Left ventricle myocardium inferior (tissue), 1 donor: Measurements from ENCODE around the gene GGPS1. TPM values are rescaled to one million over a fixed set of nuclear protein-coding genes. Genes with fewer than 3 reads are reported as not detected.

Experiments
- DNase-seq: peaks from one replicate; pipeline ENCODE4 v3.0.0-alpha.2; 2020
- H3K27ac ChIP-seq: fragments of 200-600 bp; replicated peaks from 2 replicates; pipeline ENCODE4 v1.8.0; 2021
- H3K27me3 ChIP-seq: fragments of 200-600 bp; 2 replicates; pipeline ENCODE4 v1.8.0; 2021; ENCODE audit warnings: low read depth
- H3K36me3 ChIP-seq: fragments of 200-600 bp; 2 replicates; pipeline ENCODE4 v1.8.0; 2021
- H3K4me1 ChIP-seq: fragments of 200-600 bp; 2 replicates; pipeline ENCODE4 v1.8.0; 2021
- H3K4me3 ChIP-seq: fragments of 200-600 bp; 2 replicates; pipeline ENCODE4 v1.8.0; 2021; ENCODE audit warnings: mild to moderate bottlenecking, moderate library complexity
- H3K9me3 ChIP-seq: fragments of 200-600 bp; replicated peaks from 2 replicates; pipeline ENCODE4 v1.8.0; 2021
- intact Hi-C: fragments of 100-400 bp; cut with micrococcal nuclease; formaldehyde crosslinking; loops from one replicate; pipeline ENCODE4 v1.11.0; 2022
- total RNA-seq: library from RNA; stranded (reverse); fragmentation: NEBNext Ultra II Directional; extraction: Animal tissue kit (Norgen Biotek cat#: 25700); gene quantifications from one replicate; pipeline ENCODE4 v1.2.1, GENCODE V29; 2021
- TF ChIP-seq, protein P1 (sequence below): fragments of 200-600 bp; IDR thresholded peaks from 2 replicates; pipeline ENCODE4 v1.8.0; 2021; ENCODE audit warnings: antibody characterized with exemption, mild to moderate bottlenecking, borderline replicate concordance
- donor health status: DM: no; HTN: yes; CAD: no; lungs with severe emphysema.

GGPS1 gene
- total RNA-seq, 1 donor from 2014 or later = 30.2 TPM

DNA sequence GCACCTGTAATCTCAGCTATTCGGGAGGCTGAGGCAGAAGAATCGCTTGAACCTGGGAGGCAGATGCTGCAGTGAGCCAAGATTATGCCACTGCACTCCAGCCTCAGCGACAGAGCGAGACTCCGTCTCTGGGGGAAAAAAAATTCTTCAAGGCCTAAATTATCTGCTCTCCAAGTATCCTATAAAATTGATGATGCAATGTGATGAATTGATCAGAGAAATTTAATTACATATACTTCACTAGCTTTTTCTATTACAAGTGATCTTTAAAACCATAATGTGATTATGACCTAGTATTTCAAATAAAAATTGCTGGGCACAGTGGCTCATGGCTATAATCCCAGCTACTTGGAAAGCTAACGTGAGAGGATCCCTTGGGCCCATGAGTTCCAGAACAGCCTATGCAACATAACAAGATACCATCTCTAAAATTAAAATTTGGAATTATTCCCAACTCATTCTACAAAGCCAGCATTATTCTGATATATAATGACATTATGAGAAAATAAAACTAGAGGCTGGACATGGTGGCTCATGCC is 44.1 kb upstream of the GGPS1 start:
- Histone ChIP-seq H3K27ac (no peak overlapping the region), H3K27me3 (no peaks in the 10 kb centered on the region), H3K9me3 (no peaks in the 10 kb centered on the region), H3K36me3 (no peaks in the 10 kb centered on the region), H3K4me3 (no peak overlapping the region), H3K4me1 (peaks cover 51% of the 10 kb centered on the region)
- DNase-seq = no peak
- TF ChIP-seq, protein P1, sequence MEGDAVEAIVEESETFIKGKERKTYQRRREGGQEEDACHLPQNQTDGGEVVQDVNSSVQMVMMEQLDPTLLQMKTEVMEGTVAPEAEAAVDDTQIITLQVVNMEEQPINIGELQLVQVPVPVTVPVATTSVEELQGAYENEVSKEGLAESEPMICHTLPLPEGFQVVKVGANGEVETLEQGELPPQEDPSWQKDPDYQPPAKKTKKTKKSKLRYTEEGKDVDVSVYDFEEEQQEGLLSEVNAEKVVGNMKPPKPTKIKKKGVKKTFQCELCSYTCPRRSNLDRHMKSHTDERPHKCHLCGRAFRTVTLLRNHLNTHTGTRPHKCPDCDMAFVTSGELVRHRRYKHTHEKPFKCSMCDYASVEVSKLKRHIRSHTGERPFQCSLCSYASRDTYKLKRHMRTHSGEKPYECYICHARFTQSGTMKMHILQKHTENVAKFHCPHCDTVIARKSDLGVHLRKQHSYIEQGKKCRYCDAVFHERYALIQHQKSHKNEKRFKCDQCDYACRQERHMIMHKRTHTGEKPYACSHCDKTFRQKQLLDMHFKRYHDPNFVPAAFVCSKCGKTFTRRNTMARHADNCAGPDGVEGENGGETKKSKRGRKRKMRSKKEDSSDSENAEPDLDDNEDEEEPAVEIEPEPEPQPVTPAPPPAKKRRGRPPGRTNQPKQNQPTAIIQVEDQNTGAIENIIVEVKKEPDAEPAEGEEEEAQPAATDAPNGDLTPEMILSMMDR = no peak
- intact Hi-C loops = no loop called here

DNA sequence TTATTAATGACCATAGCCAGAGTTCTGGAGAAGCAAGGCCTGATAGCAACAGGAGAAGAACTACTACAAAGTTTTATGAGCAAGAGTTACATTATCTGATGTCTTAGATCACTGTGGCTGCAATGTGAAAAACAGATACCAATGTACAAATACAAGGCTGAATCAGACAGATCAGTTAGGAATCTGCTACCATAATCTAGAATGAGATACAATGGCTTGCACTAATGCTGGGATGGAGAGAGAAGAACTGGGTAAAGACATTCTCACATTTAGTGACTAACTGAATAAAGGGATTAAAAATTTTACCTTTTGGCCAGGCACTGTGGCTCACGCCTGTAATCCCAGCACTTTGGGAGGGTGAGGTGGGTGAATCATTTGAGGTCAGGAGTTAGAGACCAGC is 41.7 kb upstream of the GGPS1 start:
- peaks cover 60% of the 10 kb centered on the region for H3K4me1 ChIP-seq
- intact Hi-C loops = no loop called here
- H3K9me3 ChIP-seq = no peaks in the 10 kb centered on the region
- TF ChIP-seq, protein P1 = no peak
- no peaks in the 10 kb centered on the region for H3K36me3 ChIP-seq
- no peak overlapping the region for H3K27ac ChIP-seq
- no peaks in the 10 kb centered on the region for H3K27me3 ChIP-seq
- no peak for DNase-seq
- no peak overlapping the region for H3K4me3 ChIP-seq

DNA sequence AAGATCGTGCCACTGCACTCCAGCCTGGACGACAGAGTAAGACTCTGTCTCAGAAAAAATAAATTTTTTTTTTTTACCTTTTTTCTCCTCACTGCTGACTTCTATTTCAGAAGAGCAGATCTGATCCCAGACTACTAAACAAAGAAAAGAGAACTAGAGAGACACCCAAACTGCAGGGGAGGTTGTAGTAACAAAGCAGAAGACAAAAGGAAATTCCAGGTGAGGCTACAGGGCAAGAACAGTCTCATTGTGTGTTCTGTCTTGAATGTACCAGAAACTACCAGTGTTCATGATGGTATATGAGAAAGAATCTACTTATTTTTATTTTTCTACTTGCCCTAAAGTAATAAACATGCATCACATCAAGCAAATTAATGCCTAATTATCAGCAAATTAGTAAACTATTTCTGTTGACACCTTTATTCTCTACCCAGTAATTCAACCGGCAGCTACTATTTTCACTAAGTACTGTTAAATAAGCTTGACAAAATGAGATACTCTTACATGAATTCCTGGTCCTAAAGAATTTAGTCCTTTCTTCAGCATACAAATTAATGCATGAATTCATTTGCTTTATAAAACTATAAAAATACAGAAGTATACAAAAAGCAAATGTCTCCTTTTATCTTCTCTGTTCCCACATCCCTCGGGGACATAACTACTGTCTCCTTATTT is 41.0 kb upstream of the GGPS1 start:
- intact Hi-C loops = no loop called here
- peaks cover 65% of the 10 kb centered on the region for H3K4me1 ChIP-seq
- H3K4me3 ChIP-seq = no peak overlapping the region
- H3K36me3 ChIP-seq = no peaks in the 10 kb centered on the region
- H3K9me3 ChIP-seq = no peaks in the 10 kb centered on the region
- no peaks in the 10 kb centered on the region for H3K27me3 ChIP-seq
- DNase-seq = no peak
- TF ChIP-seq, protein P1 = no peak
- no peak overlapping the region for H3K27ac ChIP-seq

DNA sequence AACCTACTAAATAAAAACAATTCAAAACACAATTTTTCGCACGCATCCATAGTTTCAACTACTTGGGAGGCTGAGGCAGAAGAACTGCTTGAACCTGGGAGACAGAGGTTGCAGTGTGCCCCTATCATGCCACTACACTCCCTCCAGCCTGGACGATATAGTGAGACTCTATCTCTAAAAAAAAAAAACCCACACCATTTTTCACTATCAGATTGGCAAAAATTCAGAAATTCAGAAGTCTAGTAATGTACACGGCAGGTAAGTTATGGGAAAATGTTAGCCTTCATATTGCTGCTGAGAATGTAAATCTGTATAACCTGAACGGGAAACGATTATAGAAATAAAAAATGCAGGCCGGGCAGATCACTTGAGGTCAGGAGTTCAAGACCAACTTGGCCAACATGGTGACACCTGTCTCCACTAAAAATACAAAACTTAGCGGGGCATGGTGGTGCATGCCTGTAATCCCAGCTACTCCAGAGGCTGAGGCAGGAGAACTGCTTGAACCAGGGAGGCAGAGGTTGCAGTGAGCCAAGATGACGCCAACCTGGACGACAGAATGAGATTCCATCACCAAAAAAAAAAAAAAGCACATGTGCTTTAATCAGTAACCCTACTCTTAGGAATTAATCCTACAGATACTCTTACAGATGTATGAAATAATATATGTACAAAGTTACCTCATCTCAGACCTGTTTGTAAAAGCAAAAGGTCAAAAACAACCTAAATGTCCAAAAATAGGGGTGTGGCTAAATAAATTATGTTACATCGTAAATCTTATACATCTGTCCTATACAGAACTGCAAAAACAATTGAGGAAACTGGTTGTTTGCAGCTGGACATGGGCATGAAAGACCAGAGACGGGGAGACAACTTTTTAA is 38.3 kb upstream of the GGPS1 start:
- intact Hi-C loops = no loop called here
- H3K4me1 ChIP-seq = peaks cover 71% of the 10 kb centered on the region

More for the DNA sequence above, 38.3 kb upstream of the GGPS1 start:
- DNase-seq = no peak
- H3K9me3 ChIP-seq = no peaks in the 10 kb centered on the region
- no peaks in the 10 kb centered on the region for H3K36me3 ChIP-seq
- no peaks in the 10 kb centered on the region for H3K27me3 ChIP-seq
- TF ChIP-seq, protein P1 = no peak
- H3K4me3 ChIP-seq = no peak overlapping the region
- no peak overlapping the region for H3K27ac ChIP-seq
